Tibial artery (tissue), 4 donors: ENCODE results near the gene ZBTB16.
A peak's percentile ranks its signal among the peaks of the same experiment; 100 is the strongest.

Source experiments
- DNase-seq, 2 donors: peaks; one replicate each; pipeline ENCODE4 v3.0.0-alpha.2; 2019
- H3K27ac ChIP-seq, 2 donors: fragments of 200-600 bp; sonication (generic) in 1 of 2; 1 replicate in 1 of 2; 2 replicates in 1 of 2; pipeline ENCODE4 v1.5.1; 2018 to 2019; ENCODE audit warnings: mild to moderate bottlenecking in 1 of 2
- H3K27me3 ChIP-seq, 2 donors: fragments of 200-600 bp; sonication (generic) in 1 of 2; one replicate each; pipeline versions ENCODE4 v1.5.1 to v1.6.0; 2016 to 2019
- H3K36me3 ChIP-seq, 3 donors: fragments of 200-600 bp; sonication (generic) in 2 of 3; one replicate each; pipeline ENCODE4 v1.5.1; 2016 to 2019; ENCODE audit warnings: mild to moderate bottlenecking in 2 of 3
- H3K4me1 ChIP-seq, 4 donors: fragments of 200-600 bp; sonication (generic) in 2 of 4; 1 replicate in 3 of 4; 2 replicates in 1 of 4; pipeline ENCODE4 v1.5.1; 2016 to 2019
- H3K4me3 ChIP-seq, 2 donors: fragments of 200-600 bp; sonication (generic) in 1 of 2; 1 replicate in 1 of 2; 2 replicates in 1 of 2; pipeline ENCODE4 v1.5.1; 2018 to 2019; ENCODE audit warnings: mild to moderate bottlenecking in 2 of 2
- H3K9me3 ChIP-seq, 3 donors: fragments of 200-600 bp; sonication (generic) in 1 of 3; one replicate each; pipeline ENCODE4 v1.5.1; 2016 to 2019
- intact Hi-C: fragments of 100-400 bp; cut with DNase I; formaldehyde crosslinking; loops from one replicate; pipeline ENCODE4 v1.15.0; 2023; ENCODE audit warnings: low total_unique reads
- TF ChIP-seq, protein P1 (sequence below), 2 experiments: fragments of 200-600 bp in 1 of 2; fragments of 450-650 bp in 1 of 2; IDR thresholded peaks; one replicate each; pipeline ENCODE4 v1.5.1; 2017 to 2019; ENCODE audit warnings: antibody characterized with exemption in 2 of 2, mild to moderate bottlenecking in 1 of 2, moderate library complexity in 1 of 2

Gene ZBTB16

GRCh38 chr11:114108501-114109205 lies 49.1 kb downstream of the ZBTB16 start:
- peak overlapping the region in 1 of 2 donors; percentile 35 for H3K4me3 ChIP-seq
- intact Hi-C loops, result no loop called here
- peaks cover 26 to 57% (median 29%) of the 10 kb centered on the region in 3 donors for H3K36me3 ChIP-seq
- H3K27ac ChIP-seq, result peak overlapping the region; percentile 72 to 78
- TF ChIP-seq, protein P1, sequence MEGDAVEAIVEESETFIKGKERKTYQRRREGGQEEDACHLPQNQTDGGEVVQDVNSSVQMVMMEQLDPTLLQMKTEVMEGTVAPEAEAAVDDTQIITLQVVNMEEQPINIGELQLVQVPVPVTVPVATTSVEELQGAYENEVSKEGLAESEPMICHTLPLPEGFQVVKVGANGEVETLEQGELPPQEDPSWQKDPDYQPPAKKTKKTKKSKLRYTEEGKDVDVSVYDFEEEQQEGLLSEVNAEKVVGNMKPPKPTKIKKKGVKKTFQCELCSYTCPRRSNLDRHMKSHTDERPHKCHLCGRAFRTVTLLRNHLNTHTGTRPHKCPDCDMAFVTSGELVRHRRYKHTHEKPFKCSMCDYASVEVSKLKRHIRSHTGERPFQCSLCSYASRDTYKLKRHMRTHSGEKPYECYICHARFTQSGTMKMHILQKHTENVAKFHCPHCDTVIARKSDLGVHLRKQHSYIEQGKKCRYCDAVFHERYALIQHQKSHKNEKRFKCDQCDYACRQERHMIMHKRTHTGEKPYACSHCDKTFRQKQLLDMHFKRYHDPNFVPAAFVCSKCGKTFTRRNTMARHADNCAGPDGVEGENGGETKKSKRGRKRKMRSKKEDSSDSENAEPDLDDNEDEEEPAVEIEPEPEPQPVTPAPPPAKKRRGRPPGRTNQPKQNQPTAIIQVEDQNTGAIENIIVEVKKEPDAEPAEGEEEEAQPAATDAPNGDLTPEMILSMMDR (IDR thresholded peaks at IDR 0.05), result no peak
- no peak for DNase-seq
- no peaks in the 10 kb centered on the region for H3K9me3 ChIP-seq
- peaks cover 0 to 100% (median 94%) of the 10 kb centered on the region in 4 donors for H3K4me1 ChIP-seq
- no peaks in the 10 kb centered on the region for H3K27me3 ChIP-seq

DNA sequence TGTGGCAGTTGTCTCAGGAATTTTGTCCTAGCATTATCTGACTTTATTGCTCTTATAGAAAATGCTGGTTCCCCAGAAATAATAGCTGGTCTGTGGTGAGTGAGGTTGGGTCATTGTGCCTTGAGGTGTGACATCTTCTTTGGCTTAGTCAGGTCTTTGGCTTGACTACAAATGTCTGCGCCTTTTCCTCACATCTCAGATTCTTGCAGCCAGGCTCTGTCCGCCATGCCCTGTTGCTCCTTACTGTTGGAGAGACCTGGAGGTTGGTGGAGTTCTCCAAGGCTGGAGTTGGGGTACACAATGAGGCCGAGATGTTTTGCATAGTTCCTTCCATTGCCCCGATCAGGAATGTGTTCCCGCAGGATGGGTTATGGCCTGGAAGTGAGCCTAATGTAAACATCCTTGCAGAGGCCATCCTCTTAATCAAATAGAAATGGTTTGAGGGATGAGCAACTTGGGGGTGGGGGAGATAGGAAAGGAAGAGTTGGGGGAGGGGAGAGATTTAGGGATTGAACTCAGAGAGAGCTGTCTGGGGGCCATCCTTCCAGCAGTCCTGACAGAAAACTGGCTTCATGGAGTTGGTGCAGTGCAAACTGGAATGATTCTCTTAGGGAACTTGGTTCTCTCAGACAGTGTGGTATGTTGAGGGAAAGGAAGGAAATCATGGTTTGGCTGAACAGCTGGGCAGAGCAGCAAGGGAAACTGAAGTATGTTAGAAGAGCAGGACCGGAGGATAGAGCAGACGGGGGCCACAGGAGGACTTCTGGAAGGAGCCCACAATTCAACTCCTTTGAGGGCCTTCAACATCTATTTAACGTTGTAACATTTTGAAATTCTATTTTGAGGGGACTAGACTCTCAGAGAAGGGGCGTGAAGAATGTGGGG lies 49.9 kb downstream of the ZBTB16 start:
- Histone ChIP-seq H3K27ac (peak overlapping the region; percentile 72 to 78), H3K27me3 (no peaks in the 10 kb centered on the region), H3K4me3 (peak overlapping the region in 1 of 2 donors; percentile 35), H3K36me3 (peaks cover 26 to 49% (median 27%) of the 10 kb centered on the region in 3 donors), H3K9me3 (no peaks in the 10 kb centered on the region), H3K4me1 (peaks cover 0 to 100% (median 92%) of the 10 kb centered on the region in 4 donors)
- intact Hi-C loops, result no loop called here
- no peak for DNase-seq
- TF ChIP-seq, protein P1 (IDR thresholded peaks at IDR 0.05), result no peak

- Histone ChIP-seq H3K9me3 (no peaks in the 10 kb centered on the region), H3K27me3 (no peaks in the 10 kb centered on the region), H3K36me3 (peaks cover 21 to 43% (median 25%) of the 10 kb centered on the region in 3 donors), H3K4me3 (peak overlapping the region in 1 of 2 donors; percentile 35), H3K4me1 (peaks cover 0 to 100% (median 90%) of the 10 kb centered on the region in 4 donors), H3K27ac (peak overlapping the region; percentile 72 to 78)
- TF ChIP-seq, protein P1 (IDR thresholded peaks at IDR 0.05), result no peak
- intact Hi-C loops, result no loop called here
- no peak for DNase-seq
Measured at GRCh38 chr11:114110123-114110522, 50.6 kb downstream of the ZBTB16 start.

DNA sequence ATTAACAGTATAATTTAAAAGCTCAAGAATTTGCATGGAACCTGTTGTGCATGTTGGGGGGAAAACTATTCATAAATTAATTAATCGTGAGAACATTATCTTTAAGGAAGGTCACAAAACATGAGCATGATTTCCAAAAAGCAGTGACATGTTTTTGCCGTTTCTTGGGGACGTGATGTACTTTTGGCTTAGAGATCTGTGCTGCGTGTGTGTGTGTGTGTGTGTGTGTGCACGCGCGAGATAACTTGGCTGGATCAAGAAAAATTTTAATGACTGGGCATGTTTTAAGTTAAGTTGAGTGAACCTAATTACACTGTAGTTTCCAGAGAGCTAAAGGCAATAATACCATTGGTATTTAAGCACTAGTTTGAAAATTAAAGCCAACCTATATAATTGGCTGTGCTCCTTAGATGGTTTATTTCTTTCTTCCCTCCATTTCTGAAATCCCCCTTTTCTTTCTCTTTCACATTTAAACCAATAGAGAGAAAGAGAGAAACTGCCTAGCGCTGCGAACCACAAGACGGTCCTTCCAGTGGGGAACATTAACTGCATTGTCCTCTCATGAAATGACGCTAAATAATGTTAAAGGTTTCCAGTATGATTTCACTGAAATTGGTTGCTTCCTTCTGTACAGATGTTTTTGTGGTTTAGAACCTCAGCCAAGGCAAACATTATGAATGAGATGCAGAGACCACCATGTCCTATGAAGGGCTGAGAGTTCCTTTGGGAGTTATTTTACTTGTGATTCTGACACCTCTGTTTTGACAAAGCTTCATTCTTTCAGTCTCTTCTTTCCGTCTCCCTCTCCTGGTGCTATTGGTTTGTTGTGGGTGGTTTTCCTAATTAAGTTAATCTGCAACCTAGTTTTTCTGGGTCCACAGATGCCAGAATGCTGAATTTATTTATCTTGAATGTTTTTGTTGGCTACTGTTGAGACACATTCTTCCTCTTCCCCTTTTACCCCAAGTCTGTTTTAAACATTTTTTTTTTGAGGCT lies 51.7 kb downstream of the ZBTB16 start:
- TF ChIP-seq, protein P1 (IDR thresholded peaks at IDR 0.05), result no peak
- no peaks in the 10 kb centered on the region for H3K27me3 ChIP-seq
- H3K36me3 ChIP-seq, result peaks cover 16 to 39% (median 21%) of the 10 kb centered on the region in 3 donors
- no peaks in the 10 kb centered on the region for H3K9me3 ChIP-seq
- H3K4me1 ChIP-seq, result peaks cover 0 to 100% (median 91%) of the 10 kb centered on the region in 4 donors
- peak in 1 of 2 donors; percentile 78 for DNase-seq
- H3K4me3 ChIP-seq, result peak overlapping the region; percentile 8 to 35
- peak overlapping the region; percentile 72 to 78 for H3K27ac ChIP-seq
- intact Hi-C loops, result no loop called here

GRCh38 chr11:114115451-114115928 lies 56.0 kb downstream of the ZBTB16 start:
- H3K27ac ChIP-seq, result peak overlapping the region; percentile 22 to 72
- H3K4me3 ChIP-seq, result no peak overlapping the region
- TF ChIP-seq, protein P1 (IDR thresholded peaks at IDR 0.05), result no peak
- H3K9me3 ChIP-seq, result no peaks in the 10 kb centered on the region
- peaks cover 0 to 100% (median 87%) of the 10 kb centered on the region in 4 donors for H3K4me1 ChIP-seq
- H3K27me3 ChIP-seq, result no peaks in the 10 kb centered on the region
- intact Hi-C loops, result no loop called here
- DNase-seq, result no peak
- H3K36me3 ChIP-seq, result peaks cover 18 to 30% (median 29%) of the 10 kb centered on the region in 3 donors
